WTC11 (cell line): Measurements from ENCODE around the gene FOXO3. TPM values are rescaled to one million over a fixed set of nuclear protein-coding genes. Genes with fewer than 3 reads are reported as not detected.

ENCODE experiments used
- ATAC-seq: fragments of 200-7000 bp; cut with Tn5 transposase; 2 replicates; pipeline ENCODE4 v1.10.0; 2021; ENCODE audit warnings: mild to moderate bottlenecking, moderate library complexity
- CTCF ChIA-PET: fragments of 300-600 bp; sonication (Branson Sonifier 250); formaldehyde crosslinking; loops from one replicate; lab custom pipeline; 2021; ENCODE audit warnings: antibody characterized with exemption; lab: Charles Lee
- POLR2A ChIA-PET: fragments of 350-600 bp; sonication (Branson Sonifier 250); formaldehyde crosslinking; loops from one replicate; lab custom pipeline; 2021; ENCODE audit warnings: antibody characterized with exemption; lab: Charles Lee
- DNase-seq: peaks from one replicate; pipeline ENCODE4 v3.0.0; 2021; ENCODE audit warnings: low spot score
- H3K27ac Mint-ChIP-seq: 2 replicates; pipeline ENCODE4 v1.8.0; 2021; ENCODE audit warnings: mixed read lengths
- H3K27me3 Mint-ChIP-seq: 2 replicates; pipeline ENCODE4 v1.8.0; 2021; ENCODE audit warnings: low read depth, mild to moderate bottlenecking, moderate library complexity, mixed read lengths
- H3K36me3 Mint-ChIP-seq: 2 replicates; pipeline ENCODE4 v1.8.0; 2021; ENCODE audit warnings: mixed read lengths
- H3K4me1 Mint-ChIP-seq: 2 replicates; pipeline ENCODE4 v1.8.0; 2022; ENCODE audit warnings: mixed read lengths
- H3K4me3 Mint-ChIP-seq: 2 replicates; pipeline ENCODE4 v1.8.0; 2021; ENCODE audit warnings: mild to moderate bottlenecking, moderate library complexity, mixed read lengths
- H3K9me3 Mint-ChIP-seq: 2 replicates; pipeline ENCODE4 v1.8.0; 2021; ENCODE audit warnings: mixed read lengths
- ARID4B ChIP-seq: sonication (generic); formaldehyde crosslinking; IDR thresholded peaks from 2 replicates; pipeline ENCODE4 v1.8.0; 2023; ENCODE audit warnings: missing genetic modification reagents, mild to moderate bottlenecking, borderline replicate concordance
- FOXP1 ChIP-seq: sonication (generic); formaldehyde crosslinking; IDR thresholded peaks from 2 replicates; pipeline ENCODE4 v1.8.0; 2022; ENCODE audit warnings: missing genetic modification reagents, mild to moderate bottlenecking, moderate library complexity, borderline replicate concordance
- GABPB1 ChIP-seq: sonication (generic); formaldehyde crosslinking; IDR thresholded peaks from 2 replicates; pipeline ENCODE4 v1.8.1; 2023; ENCODE audit warnings: mild to moderate bottlenecking, missing genetic modification reagents
- GTF2I ChIP-seq: fragments of 250-450 bp; sonication (Bioruptor Pico); conservative IDR thresholded peaks from 2 replicates; pipeline ENCODE4 v1.4.0; 2021; ENCODE audit warnings: mild to moderate bottlenecking
- MYBL2 ChIP-seq: sonication (generic); formaldehyde crosslinking; IDR thresholded peaks from 2 replicates; pipeline ENCODE4 v1.8.1; 2023; ENCODE audit warnings: mild to moderate bottlenecking, moderate library complexity, missing genetic modification reagents
- NFYB ChIP-seq: sonication (generic); formaldehyde crosslinking; conservative IDR thresholded peaks from 2 replicates; pipeline ENCODE4 v1.8.0; 2022; ENCODE audit warnings: low read depth, missing genetic modification reagents
- PRDM15 ChIP-seq: sonication (generic); formaldehyde crosslinking; IDR thresholded peaks from 2 replicates; pipeline ENCODE4 v1.8.0; 2022; ENCODE audit warnings: missing genetic modification reagents
- SMAD4 ChIP-seq: sonication (generic); formaldehyde crosslinking; IDR thresholded peaks from 2 replicates; pipeline ENCODE4 v1.8.0; 2022; ENCODE audit warnings: mild to moderate bottlenecking, missing genetic modification reagents
- ZNF121 ChIP-seq: sonication (generic); formaldehyde crosslinking; IDR thresholded peaks from 2 replicates; pipeline ENCODE4 v1.8.0; 2023; ENCODE audit warnings: missing genetic modification reagents
- total RNA-seq: library from RNA; stranded (reverse); gene quantifications from 3 replicates; pipeline ENCODE4 v1.2.3, GENCODE V29; 2021
- TF ChIP-seq, protein P1 (sequence below): fragments of 250-450 bp; sonication (Bioruptor Pico); conservative IDR thresholded peaks from 2 replicates; pipeline ENCODE4 v1.9.0; 2021; ENCODE audit warnings: mild to moderate bottlenecking
- TF ChIP-seq, protein P2 (sequence below): sonication (generic); formaldehyde crosslinking; conservative IDR thresholded peaks from 2 replicates; pipeline ENCODE4 v1.8.1; 2023; ENCODE audit warnings: mild to moderate bottlenecking, low read depth, missing genetic modification reagents, moderate library complexity
- TF ChIP-seq, protein P3 (sequence below): sonication (generic); formaldehyde crosslinking; IDR thresholded peaks from 2 replicates; pipeline ENCODE4 v1.8.1; 2023; ENCODE audit warnings: mild to moderate bottlenecking, missing genetic modification reagents, moderate library complexity

The FOXO3 gene
- total RNA-seq, 1 experiment from 2014 or later, result 15.6 TPM

DNA sequence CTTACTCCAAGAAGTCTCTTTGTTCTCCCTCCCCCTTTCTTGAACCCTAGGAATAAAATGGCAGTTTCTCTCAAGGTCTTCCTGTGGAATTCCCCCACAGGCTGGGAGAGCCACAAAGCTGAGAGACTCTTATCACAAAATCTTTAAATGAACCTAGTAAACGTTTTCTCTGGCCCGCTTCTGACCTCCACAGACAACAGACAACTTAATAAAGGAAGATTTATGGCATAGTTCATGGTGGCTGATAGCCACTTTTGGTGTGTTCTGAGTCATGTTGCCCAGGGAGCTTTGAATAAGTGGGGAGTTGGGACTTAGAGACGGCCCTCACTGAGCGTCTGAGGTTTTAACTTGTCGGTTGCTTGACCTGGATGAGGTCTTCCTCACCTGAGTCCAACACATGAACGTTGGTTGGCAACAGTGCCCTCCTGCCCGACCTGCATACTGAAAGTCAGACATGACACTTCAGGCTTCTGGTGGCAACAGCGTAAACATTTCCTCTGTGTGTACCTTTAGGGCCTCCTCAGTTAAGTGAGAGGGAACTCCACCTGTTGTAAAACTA is 124.1 kb downstream of the FOXO3 start:
- Mint-ChIP-seq H3K36me3 (no peaks in the 10 kb centered on the region), H3K27me3 (no peaks in the 10 kb centered on the region)
- no peak for TF ChIP-seq GABPB1 (CRISPR knock-in tag)
- TF ChIP-seq, all 79 proteins: peak for 0
- ATAC-seq, result no peak
- CTCF ChIA-PET, result no interaction called here
- Mint-ChIP-seq H3K27ac (no peak overlapping the region), H3K4me3 (no peak overlapping the region), H3K4me1 (peaks cover 8% of the 10 kb centered on the region), H3K9me3 (no peaks in the 10 kb centered on the region)
- DNase-seq, result no peak
- POLR2A ChIA-PET, result interaction anchor here (0.6 kb wide), 1 partner anchor 23 kb away, joined by 3 read pairs; no protein-coding TSS in a partner anchor

DNA sequence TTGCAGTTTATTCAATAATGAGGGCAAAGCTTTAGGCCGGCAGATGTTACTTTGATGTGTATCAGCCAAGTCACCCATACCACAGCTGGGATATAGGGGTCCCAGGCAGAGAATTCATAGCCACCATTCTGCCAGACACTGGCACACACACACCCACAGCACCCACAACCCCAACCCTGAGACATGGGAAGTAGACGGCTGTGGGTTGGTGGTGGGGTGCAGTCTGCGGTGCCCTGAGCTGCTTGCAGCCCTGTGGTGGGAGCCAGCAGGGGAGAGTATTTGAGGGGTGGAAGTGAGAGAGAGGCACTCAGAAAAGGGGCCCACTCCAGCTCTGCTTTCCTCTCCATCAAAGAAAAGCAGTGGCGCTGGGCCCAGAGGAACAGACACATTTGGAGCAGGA is 125.3 kb downstream of the FOXO3 start:
- H3K27ac Mint-ChIP-seq, result 0 out of 2 replicates have a peak overlapping the region, but pooled peaks have one; percentile 10
- POLR2A ChIA-PET, result no interaction called here

DNA sequence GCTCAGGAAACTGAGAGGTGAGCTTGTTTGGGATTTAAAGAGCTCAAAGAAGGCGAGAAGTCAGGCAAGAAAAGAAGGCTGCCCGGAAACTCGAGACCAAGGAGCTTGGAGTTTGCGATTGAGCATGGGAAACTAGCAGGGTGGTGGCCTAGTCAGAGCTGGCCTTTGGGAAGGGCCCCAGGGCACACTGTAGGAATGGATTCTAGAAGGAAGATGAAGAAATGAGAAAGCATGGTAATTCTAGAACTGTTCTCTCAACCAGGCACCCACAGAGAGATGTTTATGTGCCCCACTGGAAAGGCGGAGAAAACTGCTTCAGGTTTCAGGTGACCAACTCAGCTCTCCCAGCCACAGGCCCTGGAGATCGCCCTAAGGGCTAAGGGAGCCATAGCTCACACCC is 126.2 kb downstream of the FOXO3 start:
- Mint-ChIP-seq H3K4me1 (peaks cover 21% of the 10 kb centered on the region), H3K36me3 (peaks cover 4% of the 10 kb centered on the region; the same call in 1 of the 2 replicates), H3K27ac (peak overlapping the region; percentile 48; the same call in 1 of the 2 replicates), H3K27me3 (no peaks in the 10 kb centered on the region), H3K4me3 (no peak overlapping the region), H3K9me3 (no peaks in the 10 kb centered on the region)
- ATAC-seq (no peak), DNase-seq (no peak)
- ChIA-PET CTCF (interaction anchor here (1.6 to 1.9 kb wide), 2 partner anchors 151 to 206 kb away, joined by 5 to 6 read pairs; no protein-coding TSS in a partner anchor), POLR2A (no interaction called here)
- TF ChIP-seq PRDM15, result no peak
- no peak for TF ChIP-seq GABPB1 (CRISPR knock-in tag)
- TF ChIP-seq, protein P1, sequence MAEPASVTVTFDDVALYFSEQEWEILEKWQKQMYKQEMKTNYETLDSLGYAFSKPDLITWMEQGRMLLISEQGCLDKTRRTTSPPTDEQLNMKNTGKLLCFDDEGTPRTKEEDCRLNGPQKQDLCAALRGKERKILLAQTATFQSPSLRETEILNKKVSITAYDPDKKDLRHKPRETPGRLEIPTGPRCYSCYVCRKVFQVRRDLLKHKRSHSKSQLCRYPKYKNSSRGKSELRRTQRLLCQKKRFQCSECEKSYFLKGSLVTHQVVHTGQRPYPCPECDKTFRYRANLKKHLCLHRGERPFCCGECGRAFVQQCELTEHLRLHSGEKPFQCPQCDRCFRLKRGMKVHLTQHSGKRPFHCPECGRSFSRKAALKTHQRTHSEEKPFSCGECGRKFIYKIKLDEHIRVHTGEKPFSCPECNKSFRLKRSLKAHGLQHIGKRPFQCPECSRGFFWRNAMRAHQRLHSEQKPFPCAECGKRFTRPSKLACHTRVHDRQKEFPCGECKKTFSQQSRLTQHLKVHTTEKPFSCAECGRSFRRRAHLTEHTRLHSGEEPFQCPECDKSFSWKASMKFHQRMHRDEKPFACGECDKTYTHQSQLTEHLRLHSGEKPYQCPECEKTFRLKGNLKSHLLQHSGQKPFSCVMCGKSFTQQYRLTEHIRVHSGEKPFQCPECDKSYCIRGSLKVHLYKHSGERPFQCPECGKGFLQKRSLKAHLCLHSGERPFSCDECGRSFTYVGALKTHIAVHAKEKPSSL, result no peak
- TF ChIP-seq FOXP1 (CRISPR knock-in tag), result no peak
- TF ChIP-seq MYBL2 (CRISPR knock-in tag), result no peak
- TF ChIP-seq, protein P2, sequence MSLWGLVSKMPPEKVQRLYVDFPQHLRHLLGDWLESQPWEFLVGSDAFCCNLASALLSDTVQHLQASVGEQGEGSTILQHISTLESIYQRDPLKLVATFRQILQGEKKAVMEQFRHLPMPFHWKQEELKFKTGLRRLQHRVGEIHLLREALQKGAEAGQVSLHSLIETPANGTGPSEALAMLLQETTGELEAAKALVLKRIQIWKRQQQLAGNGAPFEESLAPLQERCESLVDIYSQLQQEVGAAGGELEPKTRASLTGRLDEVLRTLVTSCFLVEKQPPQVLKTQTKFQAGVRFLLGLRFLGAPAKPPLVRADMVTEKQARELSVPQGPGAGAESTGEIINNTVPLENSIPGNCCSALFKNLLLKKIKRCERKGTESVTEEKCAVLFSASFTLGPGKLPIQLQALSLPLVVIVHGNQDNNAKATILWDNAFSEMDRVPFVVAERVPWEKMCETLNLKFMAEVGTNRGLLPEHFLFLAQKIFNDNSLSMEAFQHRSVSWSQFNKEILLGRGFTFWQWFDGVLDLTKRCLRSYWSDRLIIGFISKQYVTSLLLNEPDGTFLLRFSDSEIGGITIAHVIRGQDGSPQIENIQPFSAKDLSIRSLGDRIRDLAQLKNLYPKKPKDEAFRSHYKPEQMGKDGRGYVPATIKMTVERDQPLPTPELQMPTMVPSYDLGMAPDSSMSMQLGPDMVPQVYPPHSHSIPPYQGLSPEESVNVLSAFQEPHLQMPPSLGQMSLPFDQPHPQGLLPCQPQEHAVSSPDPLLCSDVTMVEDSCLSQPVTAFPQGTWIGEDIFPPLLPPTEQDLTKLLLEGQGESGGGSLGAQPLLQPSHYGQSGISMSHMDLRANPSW (CRISPR knock-in tag), result no peak
- no peak for TF ChIP-seq SMAD4
- TF ChIP-seq NFYB (CRISPR knock-in tag), result no peak

More for the DNA sequence above, 125.3 kb downstream of the FOXO3 start:
- DNase-seq, result no peak
- Mint-ChIP-seq H3K4me3 (no peak overlapping the region), H3K4me1 (peaks cover 17% of the 10 kb centered on the region), H3K27me3 (no peaks in the 10 kb centered on the region), H3K36me3 (peaks cover 4% of the 10 kb centered on the region; the same call in 1 of the 2 replicates), H3K9me3 (no peaks in the 10 kb centered on the region)
- CTCF ChIA-PET, result interaction anchor here (1.6 to 1.9 kb wide), 2 partner anchors 152 to 207 kb away, joined by 5 to 6 read pairs; no protein-coding TSS in a partner anchor
- TF ChIP-seq ARID4B (no peak), ZNF121 (no peak), GTF2I (CRISPR knock-in tag) (no peak)
- TF ChIP-seq, protein P3, sequence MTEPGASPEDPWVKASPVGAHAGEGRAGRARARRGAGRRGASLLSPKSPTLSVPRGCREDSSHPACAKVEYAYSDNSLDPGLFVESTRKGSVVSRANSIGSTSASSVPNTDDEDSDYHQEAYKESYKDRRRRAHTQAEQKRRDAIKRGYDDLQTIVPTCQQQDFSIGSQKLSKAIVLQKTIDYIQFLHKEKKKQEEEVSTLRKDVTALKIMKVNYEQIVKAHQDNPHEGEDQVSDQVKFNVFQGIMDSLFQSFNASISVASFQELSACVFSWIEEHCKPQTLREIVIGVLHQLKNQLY (CRISPR knock-in tag), result no peak
- no peak for ATAC-seq
